ENCODE data around the gene COTL1.

DNA sequence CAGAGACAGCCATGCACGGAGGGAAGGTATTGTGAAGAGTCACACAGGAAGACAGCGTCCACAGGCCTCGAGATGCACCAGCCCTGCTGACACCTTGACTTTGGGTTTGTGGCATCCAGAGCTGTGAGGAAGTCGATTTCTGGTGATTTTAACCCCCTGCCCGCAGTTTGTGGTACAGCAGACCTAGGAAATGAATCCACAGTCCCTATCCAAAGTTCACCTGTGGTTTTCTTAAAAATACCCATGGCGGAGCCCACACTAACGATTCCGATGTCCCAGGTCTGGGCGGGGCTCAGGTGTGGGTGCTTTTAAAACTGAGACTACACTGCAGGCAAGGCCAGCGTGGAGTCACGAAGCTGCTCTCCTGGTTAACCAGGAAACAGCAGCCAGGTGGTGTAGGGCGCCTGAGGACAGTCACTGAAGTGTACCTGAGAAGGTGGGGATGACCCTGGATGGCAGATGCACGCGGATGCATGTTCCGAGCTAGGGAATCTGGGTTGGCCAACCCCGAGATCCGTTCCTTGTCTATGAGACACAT is 99.0 kb downstream of the COTL1 start:
- TF ChIP-seq, protein P1, sequence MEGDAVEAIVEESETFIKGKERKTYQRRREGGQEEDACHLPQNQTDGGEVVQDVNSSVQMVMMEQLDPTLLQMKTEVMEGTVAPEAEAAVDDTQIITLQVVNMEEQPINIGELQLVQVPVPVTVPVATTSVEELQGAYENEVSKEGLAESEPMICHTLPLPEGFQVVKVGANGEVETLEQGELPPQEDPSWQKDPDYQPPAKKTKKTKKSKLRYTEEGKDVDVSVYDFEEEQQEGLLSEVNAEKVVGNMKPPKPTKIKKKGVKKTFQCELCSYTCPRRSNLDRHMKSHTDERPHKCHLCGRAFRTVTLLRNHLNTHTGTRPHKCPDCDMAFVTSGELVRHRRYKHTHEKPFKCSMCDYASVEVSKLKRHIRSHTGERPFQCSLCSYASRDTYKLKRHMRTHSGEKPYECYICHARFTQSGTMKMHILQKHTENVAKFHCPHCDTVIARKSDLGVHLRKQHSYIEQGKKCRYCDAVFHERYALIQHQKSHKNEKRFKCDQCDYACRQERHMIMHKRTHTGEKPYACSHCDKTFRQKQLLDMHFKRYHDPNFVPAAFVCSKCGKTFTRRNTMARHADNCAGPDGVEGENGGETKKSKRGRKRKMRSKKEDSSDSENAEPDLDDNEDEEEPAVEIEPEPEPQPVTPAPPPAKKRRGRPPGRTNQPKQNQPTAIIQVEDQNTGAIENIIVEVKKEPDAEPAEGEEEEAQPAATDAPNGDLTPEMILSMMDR (IDR thresholded peaks at IDR 0.05) = no peak
- TF ChIP-seq POLR2A (IDR thresholded peaks at IDR 0.05) = no peak

Data from heart left ventricle (tissue), 13 donors.